ENCODE data around the gene CSAD. TPM values are rescaled to one million over a fixed set of nuclear protein-coding genes. Genes with fewer than 3 reads are reported as not detected.

Gene CSAD
- total and polyA plus RNA-seq, 2 donors (not counting 3 experiments of a cell fraction or from before 2014, with no cell fraction given): 21.1 to 24.4 TPM

DNA sequence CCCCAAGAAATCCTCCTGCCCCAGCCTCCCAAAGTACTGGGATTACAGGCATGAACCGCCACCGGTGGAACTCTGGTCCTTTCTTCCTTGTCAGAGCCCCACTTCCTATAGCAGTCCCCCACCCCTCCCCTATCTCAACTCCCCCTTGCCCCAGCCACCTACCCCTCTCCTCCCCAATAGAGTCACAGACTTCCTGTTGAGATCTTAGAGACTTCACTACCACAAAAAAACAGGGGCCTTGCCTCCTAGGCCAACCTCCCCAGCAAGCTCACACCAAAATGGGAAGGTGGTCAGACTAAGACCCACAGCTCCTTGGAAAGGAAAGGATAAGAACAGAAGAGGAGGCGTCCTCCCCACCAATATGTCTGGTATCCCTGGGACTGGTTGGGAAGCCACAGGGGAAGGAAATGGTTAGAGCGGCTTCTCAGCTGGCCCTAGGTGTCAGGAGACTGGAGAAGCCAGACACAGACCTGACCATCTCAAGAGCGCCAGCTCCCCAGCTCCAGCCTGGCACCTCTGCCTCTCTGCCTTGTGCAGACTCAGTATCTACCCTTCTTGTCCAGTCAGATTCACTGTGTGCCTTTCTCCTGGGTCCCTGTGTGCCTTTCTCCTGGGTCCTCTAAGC lies 17.9 kb upstream of the CSAD start:
- peaks cover 6% of the 10 kb centered on the region for H3K4me1 ChIP-seq (ENCODE audit: control insufficient read depth, extremely low read depth, insufficient read depth, low read length)
- intact Hi-C loops (cut with micrococcal nuclease) (no loop called here), dilution Hi-C loops (cut with MboI; ENCODE audit: extremely low pct_ligation_motif_present, low sequenced_read_pairs) (no loop called here)
- peaks cover 0 to 2% of the 10 kb centered on the region in 2 experiments for H3K27me3 ChIP-seq (ENCODE audit: control insufficient read depth in 2 of 2, insufficient read depth in 2 of 2, low read length in 2 of 2)
- no peak overlapping the region for H3K4me3 ChIP-seq (replicated peaks in 1 of 3; ENCODE audit: insufficient read depth in 1 of 3, low read depth in 1 of 3, low read length in 3 of 3)
- CTCF ChIA-PET: interaction anchor here (0.6 to 6.7 kb wide), 23 partner anchors 10 to 155 kb away, joined by 3 to 249 read pairs (median 14); partner anchors contain the start of genes AAAS, CSAD, ESPL1 and PFDN5
- POLR2A ChIA-PET: no interaction called here
- H3K36me3 ChIP-seq (ENCODE audit: control insufficient read depth in 2 of 2, extremely low read depth in 1 of 2, insufficient read depth in 2 of 2, low read length in 2 of 2): no peaks in the 10 kb centered on the region
- no peak for DNase-seq (ENCODE audit: low read depth, low spot score)
- no TSS peak for BruUV-seq (replicated peaks)
- no peak overlapping the region for H3K4me2 ChIP-seq (ENCODE audit: insufficient read depth, low read length)
- H3K9me1 ChIP-seq (replicated peaks; ENCODE audit: control insufficient read depth, extremely low read depth, insufficient read depth, low read length): no peaks in the 10 kb centered on the region
- no peaks in the 10 kb centered on the region for H3K79me2 ChIP-seq (ENCODE audit: control insufficient read depth, insufficient read depth, low read length)
- H3K27ac ChIP-seq (ENCODE audit: insufficient read depth, low read depth, low read length): no peak overlapping the region
- H3K9ac ChIP-seq (replicated peaks; ENCODE audit: extremely low read depth, insufficient read depth, low read length): no peak overlapping the region
- H2AFZ ChIP-seq (ENCODE audit: low read depth, low read length): no peak overlapping the region
- TF ChIP-seq FOS (IDR thresholded peaks at IDR 0.05; ENCODE audit: borderline replicate concordance, insufficient read depth, low read length): no peak
- no peak for TF ChIP-seq MYC (IDR thresholded peaks at IDR 0.05; ENCODE audit: low read depth, low read length)
- TF ChIP-seq EZH2 (IDR thresholded peaks at IDR 0.05; ENCODE audit: borderline replicate concordance, low read depth, low read length, severe bottlenecking): no peak
- TF ChIP-seq POLR2AphosphoS5 (IDR thresholded peaks at IDR 0.05; ENCODE audit: insufficient read depth, low read depth, low read length): no peak
- no peak for TF ChIP-seq POLR2A (IDR thresholded peaks at IDR 0.05; ENCODE audit: low read depth, low read length)
- TF ChIP-seq, protein P1, sequence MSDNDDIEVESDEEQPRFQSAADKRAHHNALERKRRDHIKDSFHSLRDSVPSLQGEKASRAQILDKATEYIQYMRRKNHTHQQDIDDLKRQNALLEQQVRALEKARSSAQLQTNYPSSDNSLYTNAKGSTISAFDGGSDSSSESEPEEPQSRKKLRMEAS (IDR thresholded peaks at IDR 0.05; ENCODE audit: insufficient read depth, insufficient read length): no peak
- TF ChIP-seq JUN (IDR thresholded peaks at IDR 0.05; ENCODE audit: borderline replicate concordance, insufficient read depth, insufficient read length, low read depth): no peak
- TF ChIP-seq GATA2 (IDR thresholded peaks at IDR 0.05; ENCODE audit: insufficient read depth, insufficient read length, low read depth, low read length): no peak
- TF ChIP-seq, protein P2, sequence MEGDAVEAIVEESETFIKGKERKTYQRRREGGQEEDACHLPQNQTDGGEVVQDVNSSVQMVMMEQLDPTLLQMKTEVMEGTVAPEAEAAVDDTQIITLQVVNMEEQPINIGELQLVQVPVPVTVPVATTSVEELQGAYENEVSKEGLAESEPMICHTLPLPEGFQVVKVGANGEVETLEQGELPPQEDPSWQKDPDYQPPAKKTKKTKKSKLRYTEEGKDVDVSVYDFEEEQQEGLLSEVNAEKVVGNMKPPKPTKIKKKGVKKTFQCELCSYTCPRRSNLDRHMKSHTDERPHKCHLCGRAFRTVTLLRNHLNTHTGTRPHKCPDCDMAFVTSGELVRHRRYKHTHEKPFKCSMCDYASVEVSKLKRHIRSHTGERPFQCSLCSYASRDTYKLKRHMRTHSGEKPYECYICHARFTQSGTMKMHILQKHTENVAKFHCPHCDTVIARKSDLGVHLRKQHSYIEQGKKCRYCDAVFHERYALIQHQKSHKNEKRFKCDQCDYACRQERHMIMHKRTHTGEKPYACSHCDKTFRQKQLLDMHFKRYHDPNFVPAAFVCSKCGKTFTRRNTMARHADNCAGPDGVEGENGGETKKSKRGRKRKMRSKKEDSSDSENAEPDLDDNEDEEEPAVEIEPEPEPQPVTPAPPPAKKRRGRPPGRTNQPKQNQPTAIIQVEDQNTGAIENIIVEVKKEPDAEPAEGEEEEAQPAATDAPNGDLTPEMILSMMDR (IDR thresholded peaks at IDR 0.05; ENCODE audit: extremely low read depth in 1 of 2, insufficient read depth in 1 of 2, low read depth in 1 of 2, low read length in 2 of 2): no peak
- H4K20me1 ChIP-seq (replicated peaks; ENCODE audit: control insufficient read depth, extremely low read depth, insufficient read depth, low read length): no peaks in the 10 kb centered on the region
- FAIRE-seq: no peak
- no peaks in the 10 kb centered on the region for H3K9me3 ChIP-seq (replicated peaks; ENCODE audit: control insufficient read depth, insufficient read depth, low read length)

Measured in endothelial cell of umbilical vein (primary cell).